ENCODE data around the gene HNRNPR. TPM values are rescaled to one million over a fixed set of nuclear protein-coding genes. Genes with fewer than 3 reads are reported as not detected.

HNRNPR gene
- total and polyA plus RNA-seq, 9 of the 15 experiments (the other 6 are each of a cell fraction or from before 2014, with no cell fraction given), result 80.9 to 372 (median 301) TPM

DNA sequence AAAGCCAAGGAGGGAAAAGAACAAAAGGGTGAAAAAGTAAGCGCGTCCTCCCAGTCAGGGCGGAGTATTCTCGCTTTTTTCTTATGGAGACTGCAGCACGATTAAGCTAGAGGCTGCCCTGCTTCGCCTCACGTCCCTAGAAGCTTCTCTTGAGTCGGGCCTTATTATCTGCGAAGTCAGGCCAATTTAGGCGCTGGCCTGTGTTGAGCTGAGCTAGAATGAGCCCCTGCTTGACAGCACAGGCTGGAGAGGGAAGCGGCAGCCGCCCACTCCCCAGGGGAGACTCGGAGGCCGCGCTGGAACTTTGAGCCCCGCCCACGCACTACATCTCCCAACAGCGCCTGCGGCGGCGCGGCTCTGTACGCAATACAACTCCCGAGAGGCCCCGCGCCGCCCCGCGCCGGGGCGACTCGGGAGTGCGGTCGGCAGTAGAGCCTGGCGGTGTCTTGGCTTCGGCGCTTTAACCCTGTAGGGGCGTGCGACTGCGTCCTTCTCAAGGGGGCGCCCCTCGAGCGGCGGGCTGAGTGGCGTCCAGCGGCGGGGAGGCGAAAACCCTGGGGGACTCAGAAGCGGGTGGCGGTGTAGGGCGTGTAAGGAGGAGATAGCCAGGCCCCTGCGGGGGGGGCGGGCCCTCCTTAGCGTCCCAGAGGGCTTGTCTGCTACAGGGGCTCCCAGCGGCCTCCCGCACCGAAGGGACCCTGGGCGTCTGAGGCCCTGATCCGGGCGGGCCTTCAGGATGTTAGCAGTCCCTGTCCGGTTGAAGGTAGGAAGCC is 24.7 kb upstream of the HNRNPR start (continued):
- TF ChIP-seq, protein P1, sequence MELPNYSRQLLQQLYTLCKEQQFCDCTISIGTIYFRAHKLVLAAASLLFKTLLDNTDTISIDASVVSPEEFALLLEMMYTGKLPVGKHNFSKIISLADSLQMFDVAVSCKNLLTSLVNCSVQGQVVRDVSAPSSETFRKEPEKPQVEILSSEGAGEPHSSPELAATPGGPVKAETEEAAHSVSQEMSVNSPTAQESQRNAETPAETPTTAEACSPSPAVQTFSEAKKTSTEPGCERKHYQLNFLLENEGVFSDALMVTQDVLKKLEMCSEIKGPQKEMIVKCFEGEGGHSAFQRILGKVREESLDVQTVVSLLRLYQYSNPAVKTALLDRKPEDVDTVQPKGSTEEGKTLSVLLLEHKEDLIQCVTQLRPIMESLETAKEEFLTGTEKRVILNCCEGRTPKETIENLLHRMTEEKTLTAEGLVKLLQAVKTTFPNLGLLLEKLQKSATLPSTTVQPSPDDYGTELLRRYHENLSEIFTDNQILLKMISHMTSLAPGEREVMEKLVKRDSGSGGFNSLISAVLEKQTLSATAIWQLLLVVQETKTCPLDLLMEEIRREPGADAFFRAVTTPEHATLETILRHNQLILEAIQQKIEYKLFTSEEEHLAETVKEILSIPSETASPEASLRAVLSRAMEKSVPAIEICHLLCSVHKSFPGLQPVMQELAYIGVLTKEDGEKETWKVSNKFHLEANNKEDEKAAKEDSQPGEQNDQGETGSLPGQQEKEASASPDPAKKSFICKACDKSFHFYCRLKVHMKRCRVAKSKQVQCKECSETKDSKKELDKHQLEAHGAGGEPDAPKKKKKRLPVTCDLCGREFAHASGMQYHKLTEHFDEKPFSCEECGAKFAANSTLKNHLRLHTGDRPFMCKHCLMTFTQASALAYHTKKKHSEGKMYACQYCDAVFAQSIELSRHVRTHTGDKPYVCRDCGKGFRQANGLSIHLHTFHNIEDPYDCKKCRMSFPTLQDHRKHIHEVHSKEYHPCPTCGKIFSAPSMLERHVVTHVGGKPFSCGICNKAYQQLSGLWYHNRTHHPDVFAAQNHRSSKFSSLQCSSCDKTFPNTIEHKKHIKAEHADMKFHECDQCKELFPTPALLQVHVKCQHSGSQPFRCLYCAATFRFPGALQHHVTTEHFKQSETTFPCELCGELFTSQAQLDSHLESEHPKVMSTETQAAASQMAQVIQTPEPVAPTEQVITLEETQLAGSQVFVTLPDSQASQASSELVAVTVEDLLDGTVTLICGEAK (IDR thresholded peaks at IDR 0.05), result peak; percentile 67; the same call in 1 of the 2 replicates
- TF ChIP-seq, protein P1 (CRISPR knock-in tag; IDR thresholded peaks at IDR 0.05), result no peak
- TF ChIP-seq FOXM1 (IDR thresholded peaks at IDR 0.05; ENCODE audit: low read depth) (peak; percentile 11; the same call in 1 of the 2 replicates), FOXM1 (CRISPR knock-in tag; IDR thresholded peaks at IDR 0.05; ENCODE audit: low read depth) (0 out of 2 replicates have a peak, but pooled peaks have one; percentile 27), SRF (CRISPR knock-in tag; IDR thresholded peaks at IDR 0.05) (peak in 1 of 2 experiments; percentile 50; a peak in 2 of 4 replicates), PTBP1 (IDR thresholded peaks at IDR 0.05; ENCODE audit: low read depth, low read length) (no peak), POLR2AphosphoS5 (IDR thresholded peaks at IDR 0.05; ENCODE audit: control insufficient read depth, insufficient read depth, low read depth, low read length) (peak; percentile 89), NR2F6 (CRISPR knock-in tag; IDR thresholded peaks at IDR 0.05) (0 out of 2 replicates have a peak, but pooled peaks have one; percentile 53), STAT5A (IDR thresholded peaks at IDR 0.05; ENCODE audit: borderline replicate concordance, low read length) (no peak; the same call in 1 of the 2 replicates)
- TF ChIP-seq, protein P2, sequence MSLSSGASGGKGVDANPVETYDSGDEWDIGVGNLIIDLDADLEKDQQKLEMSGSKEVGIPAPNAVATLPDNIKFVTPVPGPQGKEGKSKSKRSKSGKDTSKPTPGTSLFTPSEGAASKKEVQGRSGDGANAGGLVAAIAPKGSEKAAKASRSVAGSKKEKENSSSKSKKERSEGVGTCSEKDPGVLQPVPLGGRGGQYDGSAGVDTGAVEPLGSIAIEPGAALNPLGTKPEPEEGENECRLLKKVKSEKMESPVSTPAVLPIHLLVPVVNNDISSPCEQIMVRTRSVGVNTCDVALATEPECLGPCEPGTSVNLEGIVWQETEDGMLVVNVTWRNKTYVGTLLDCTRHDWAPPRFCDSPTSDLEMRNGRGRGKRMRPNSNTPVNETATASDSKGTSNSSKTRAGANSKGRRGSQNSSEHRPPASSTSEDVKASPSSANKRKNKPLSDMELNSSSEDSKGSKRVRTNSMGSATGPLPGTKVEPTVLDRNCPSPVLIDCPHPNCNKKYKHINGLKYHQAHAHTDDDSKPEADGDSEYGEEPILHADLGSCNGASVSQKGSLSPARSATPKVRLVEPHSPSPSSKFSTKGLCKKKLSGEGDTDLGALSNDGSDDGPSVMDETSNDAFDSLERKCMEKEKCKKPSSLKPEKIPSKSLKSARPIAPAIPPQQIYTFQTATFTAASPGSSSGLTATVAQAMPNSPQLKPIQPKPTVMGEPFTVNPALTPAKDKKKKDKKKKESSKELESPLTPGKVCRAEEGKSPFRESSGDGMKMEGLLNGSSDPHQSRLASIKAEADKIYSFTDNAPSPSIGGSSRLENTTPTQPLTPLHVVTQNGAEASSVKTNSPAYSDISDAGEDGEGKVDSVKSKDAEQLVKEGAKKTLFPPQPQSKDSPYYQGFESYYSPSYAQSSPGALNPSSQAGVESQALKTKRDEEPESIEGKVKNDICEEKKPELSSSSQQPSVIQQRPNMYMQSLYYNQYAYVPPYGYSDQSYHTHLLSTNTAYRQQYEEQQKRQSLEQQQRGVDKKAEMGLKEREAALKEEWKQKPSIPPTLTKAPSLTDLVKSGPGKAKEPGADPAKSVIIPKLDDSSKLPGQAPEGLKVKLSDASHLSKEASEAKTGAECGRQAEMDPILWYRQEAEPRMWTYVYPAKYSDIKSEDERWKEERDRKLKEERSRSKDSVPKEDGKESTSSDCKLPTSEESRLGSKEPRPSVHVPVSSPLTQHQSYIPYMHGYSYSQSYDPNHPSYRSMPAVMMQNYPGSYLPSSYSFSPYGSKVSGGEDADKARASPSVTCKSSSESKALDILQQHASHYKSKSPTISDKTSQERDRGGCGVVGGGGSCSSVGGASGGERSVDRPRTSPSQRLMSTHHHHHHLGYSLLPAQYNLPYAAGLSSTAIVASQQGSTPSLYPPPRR (CRISPR knock-in tag; IDR thresholded peaks at IDR 0.05; ENCODE audit: borderline replicate concordance), result no peak
- TF ChIP-seq, protein P3, sequence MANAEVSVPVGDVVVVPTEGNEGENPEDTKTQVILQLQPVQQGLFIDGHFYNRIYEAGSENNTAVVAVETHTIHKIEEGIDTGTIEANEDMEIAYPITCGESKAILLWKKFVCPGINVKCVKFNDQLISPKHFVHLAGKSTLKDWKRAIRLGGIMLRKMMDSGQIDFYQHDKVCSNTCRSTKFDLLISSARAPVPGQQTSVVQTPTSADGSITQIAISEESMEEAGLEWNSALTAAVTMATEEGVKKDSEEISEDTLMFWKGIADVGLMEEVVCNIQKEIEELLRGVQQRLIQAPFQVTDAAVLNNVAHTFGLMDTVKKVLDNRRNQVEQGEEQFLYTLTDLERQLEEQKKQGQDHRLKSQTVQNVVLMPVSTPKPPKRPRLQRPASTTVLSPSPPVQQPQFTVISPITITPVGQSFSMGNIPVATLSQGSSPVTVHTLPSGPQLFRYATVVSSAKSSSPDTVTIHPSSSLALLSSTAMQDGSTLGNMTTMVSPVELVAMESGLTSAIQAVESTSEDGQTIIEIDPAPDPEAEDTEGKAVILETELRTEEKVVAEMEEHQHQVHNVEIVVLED (CRISPR knock-in tag; IDR thresholded peaks at IDR 0.05), result peak; percentile 91

Measured in K562 (cell line).